Right renal pelvis (tissue), 4 donors: ENCODE measurements around the gene DOLPP1. TPM values are rescaled to one million over a fixed set of nuclear protein-coding genes. Genes with fewer than 3 reads are reported as not detected.

Experiments used
- DNase-seq, 4 donors: peaks; one replicate each; pipeline ENCODE4 v3.0.0-alpha.2; 2013; ENCODE audit warnings: low read depth in 4 of 4, low spot score in 3 of 4, missing footprints in 1 of 4
- polyA plus RNA-seq, 4 donors: library from polyadenylated mRNA; unstranded; fragments of 120-200 nt; gene quantifications; one replicate each; pipeline ENCODE4 v1.2.1, GENCODE V29; 2013; ENCODE audit not compliant: insufficient read length in 4 of 4

DOLPP1 gene
- polyA plus RNA-seq, 4 donors = 19.8 to 24.1 (median 21.6) TPM

DNA sequence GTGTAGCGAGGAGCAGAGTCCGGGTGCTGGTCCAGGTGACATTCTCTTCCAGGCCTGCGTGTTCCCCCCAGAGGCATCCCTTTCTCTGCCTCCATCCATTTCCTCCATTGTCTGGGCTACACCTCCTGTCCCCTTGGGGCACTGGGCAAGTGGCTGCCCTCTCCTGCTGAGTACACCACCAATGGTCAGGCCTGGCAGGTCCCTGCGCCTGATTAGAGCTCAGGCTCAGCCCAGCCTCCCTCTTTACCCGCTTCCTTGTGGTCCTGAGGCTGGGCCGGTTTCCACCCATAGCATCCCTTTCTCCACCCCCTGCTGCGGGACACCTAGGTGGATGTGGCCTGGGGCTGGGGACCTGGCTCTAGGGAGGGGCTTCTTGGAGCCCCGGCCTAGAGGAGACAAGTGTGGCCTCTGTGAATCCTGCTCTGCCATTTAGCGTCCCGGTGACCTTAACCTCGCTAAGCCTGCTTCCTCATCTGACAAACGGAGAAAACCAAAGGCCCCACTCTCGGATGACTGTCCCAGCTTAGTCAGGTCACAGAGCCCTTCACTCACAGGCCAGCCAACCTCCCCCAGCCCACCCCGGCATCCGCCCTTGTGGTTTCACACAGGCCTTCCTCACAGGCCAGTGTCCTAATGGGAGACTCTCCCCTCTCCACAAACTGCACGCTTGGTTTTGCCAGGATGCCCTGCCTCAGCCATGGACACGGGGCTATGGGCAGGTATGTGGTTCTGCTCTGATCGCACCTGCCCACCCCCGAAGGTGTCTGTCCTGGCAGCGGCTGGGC is 12.9 kb downstream of the DOLPP1 start:
- no peak for DNase-seq

DNA sequence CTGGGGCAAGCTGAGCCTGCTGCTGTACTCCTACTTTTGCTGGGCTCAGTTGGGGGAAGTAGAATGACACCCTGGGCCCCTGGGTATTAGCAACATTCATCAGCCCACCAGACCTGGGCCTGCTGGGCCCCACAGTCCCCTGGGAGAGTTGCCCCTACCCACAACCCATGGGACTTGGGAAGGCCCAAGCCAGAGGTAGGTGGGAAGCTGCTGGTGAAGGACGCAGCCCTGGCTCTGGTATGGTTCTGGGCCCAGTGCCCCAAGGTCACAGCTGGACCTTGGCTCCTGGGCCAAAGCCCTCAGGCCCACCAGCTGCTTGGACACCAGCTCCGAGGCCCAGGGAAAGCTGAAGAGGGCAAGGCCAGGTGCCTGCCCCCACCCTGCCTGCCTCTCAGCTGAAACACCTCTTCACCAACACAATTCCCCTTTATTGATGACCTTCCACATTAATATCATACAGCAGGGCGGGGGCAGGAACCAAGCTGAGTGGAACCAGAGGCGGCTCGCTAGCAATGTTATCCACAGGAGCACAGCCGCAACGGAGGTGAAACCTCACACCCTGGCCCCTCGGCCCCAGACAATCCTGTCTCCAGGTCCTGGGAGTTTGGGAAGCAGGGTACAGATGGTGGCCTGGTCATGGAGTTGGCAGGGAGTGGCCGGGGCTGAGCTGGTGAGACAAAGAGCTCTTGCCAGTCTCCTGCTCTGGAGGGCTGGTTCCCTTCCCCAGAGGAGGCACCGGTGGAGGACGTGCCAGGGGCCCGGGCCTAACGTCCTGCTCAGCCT is 13.7 kb downstream of the DOLPP1 start:
- DNase-seq = no peak

DNA sequence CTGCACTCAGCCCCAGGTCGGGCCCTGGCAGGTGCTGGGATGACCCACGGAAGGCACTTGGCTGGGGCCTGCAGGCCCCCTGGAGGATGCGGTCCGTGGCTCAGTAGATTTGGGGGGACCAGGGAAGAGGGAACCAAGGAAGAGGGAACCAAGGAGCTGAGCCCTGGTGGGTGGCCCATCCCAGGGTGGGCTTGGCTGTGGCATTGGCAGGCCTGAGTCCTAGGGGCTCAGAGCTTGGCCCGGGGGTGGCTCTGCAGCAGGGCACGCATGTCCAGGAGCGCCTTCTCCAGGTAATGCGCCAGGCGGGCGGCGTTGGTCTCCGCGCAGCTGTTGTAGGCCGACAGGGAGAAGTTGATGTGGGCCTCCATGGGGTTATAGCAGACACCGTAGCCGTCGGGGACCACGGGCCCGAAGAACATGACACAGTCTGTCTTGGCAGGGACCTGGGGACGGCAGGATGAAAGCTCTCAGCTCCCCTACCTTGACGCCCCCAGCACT is 14.3 kb downstream of the DOLPP1 start:
- no peak for DNase-seq

DNA sequence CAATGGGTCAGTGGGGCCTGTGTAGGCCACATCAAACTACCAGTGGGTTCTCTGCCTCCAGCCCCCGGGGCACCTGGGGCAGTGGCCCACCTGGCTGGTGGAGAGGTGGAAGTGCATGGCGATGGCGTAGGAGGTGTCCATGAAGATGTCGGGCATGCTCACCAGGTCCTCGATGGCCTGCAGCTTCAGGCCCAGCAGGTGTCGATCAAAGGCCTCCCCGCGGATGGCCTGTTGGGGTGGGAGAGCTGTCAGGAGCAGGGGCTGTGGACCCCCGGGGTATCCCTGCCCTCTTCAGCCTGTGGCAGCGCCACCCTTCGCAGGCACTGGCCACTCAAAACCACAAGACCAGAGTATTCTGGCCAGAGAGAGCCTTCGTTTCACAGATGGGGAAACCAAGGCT is 15.0 kb downstream of the DOLPP1 start:
- no peak for DNase-seq

DNA sequence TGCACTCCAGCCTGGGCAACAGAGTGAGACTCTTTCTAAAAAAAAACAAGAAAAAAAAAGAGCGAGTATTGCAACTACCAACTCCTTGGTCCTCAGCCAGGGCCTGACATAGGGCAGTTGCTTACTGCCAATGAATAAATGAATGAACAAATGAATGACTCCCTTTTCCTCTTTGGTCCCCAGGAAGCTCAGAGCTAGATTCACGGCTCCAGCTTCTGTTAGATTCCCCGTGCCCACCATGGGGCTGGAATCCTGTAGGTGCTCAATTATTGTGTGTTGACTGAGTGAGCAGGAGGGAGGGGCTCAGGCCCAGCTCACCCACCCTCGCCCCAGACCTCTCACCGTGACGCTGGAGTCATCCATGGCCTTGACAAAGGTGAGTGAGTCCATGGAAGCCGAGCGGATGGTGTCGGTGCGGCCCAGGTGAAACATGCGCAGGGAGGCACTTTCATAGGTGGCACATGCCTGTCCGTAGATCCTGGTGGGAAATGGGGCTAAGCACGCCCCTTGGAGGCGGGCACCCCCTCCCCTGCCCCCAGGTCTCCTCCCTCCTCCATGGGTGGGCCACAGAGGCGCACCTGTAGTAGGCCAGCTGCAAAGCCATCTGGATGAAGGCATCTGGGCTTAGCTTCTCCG is 16.9 kb downstream of the DOLPP1 start:
- DNase-seq = no peak

DNA sequence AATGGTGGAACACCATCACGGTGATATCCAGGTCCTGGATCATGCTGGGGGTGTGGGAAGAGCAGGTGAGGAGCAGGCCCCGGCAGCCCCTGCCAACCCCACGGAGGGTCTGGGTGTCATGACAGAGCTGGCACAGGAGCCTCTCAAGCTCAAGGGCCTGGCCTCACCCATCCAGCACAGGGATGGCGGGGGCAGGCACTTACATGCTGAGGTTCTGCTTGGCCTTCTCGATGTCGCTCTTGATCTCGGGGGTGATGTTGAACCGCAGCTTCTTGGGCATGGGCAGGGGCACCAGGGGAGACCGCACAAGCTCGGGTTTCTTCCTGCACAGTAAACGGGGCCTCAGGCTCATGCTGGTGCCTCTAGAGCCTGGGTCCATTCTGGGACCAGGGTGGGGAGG is 17.4 kb downstream of the DOLPP1 start:
- no peak for DNase-seq

DNA sequence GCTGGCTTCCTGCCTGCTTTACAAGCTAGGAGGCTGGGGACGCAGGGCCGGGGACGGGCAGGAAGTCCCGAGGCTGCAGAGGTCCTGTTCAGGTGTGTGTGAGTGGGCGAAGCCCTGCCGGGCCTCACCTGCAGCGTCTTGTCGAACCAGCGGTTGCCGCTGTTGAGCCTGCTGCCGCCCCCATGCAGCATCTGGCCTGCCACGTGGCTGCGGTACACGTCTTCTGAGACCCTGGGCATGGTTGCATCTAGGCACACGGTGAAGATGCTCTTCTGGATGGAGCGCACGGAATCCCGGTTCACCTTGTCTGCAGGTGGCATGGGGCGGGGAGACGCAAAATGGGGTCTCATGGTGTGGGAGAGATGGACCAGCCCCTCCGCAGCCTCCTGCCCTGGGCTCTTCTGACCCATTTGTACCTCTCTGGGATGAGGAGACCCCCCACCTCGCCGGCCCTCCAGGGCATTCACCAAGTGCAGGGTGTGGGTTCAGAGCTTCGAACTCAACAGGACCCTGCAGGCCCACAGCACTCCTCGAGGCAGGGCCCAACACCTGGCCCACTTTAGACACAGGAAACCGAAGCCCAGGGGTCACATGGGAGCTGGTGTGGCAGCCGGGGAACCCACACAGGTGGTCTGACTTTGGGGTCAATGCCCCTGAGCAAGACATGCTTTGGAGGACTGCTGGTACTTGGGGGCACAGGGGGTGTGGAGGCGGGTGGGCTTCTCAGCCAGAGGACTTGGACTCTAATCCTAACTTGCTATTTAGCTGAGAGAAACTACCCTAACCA is 19.7 kb downstream of the DOLPP1 start:
- no peak for DNase-seq

DNA sequence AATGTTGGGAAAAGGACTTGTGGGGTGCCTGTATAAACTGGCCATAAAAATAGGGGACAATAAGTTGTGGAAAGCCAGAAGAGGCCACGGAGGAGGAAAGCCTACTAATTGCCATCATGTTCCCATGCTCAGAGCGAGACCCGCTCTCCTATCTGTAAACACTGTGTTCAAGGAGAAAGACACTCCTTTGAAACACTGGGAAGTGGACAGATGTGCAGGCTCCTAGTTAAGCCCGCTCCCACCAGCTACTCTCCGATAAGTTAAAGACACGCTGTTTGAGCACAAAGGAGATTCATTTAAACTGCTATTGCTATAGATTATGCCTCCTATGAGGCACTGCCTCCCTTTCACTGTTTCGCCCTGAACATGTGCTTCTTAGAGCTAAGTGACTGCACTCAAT is 20.4 kb downstream of the DOLPP1 start:
- DNase-seq = no peak

DNA sequence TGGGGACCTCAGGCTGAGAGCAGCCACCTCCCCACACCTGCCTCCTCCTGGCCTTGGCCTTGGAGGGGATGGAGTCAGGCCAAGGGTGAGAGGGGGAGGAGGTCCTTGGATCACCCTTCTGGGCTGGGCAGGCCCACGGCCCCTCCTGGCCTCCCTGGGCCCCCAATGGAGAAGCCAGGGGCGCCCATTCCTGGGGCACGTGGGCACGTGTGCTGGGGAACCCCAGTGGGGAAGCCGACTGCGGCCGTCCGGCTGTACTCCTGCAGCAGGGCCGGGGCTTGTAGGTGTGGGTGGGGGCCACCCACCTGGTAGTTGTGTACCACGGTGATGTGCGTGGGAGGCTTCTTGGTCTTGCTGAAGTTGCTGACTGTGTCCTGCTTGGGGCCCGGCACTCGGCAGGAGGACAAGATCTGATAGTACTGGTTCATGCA is 21.2 kb downstream of the DOLPP1 start:
- no peak for DNase-seq

DNA sequence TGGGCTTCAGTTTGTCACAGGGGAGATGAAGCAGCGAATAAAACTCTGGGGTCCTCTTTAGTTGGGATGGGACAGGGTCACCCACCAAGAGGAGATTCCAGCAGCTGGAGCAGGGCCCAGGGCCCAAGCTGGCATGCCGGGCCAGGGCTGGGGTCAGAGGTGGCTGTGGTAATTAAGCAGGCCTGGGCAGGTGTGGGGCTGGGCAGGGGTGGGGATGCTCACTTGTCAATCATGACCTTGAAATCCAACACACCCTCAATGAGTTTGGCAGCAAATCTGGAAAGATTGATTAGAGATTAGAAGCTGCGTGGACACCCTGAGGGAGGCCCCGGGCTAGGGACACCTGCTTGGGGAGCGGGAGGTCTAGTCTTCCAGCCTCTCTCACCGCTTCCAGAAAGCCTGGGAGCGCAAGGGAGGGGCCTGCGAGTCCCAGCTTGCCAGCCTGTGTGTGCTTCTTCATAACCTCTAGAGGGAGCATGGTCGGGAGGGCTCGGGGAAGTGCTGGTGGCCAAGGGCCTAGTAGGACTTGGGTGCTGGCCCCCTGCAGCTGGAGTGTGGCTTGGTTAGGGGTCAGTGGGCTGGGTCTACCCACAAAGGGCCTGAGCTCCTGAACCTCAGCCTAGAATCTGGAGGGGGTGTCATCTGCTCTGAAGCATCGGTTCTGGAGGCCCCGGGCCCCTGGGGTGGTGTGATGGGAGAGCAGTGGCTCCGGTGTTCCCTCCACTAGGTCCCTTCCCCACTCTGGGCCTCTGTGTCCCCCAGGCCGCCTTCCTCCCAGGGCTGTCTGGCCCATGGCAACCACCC is 22.1 kb downstream of the DOLPP1 start:
- no peak for DNase-seq

DNA sequence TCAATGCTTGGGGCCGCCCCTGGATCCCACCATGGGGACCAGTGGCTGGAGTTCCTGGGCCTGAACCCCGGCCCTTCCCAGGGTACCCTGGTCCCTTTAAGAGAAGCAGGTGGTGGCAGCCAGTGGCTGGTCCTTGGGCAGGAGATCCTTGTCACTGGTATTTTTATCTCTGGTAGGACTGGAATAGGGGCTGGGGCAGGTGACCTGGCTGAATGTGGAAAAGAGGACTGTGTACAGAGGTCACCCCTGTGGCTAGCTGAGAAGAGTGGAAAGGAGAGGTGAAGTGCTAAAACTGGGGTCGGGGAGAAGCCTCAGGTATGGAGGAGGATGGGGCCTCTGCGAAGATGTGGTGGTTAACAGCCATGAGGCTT is 22.7 kb downstream of the DOLPP1 start:
- DNase-seq = no peak

DNA sequence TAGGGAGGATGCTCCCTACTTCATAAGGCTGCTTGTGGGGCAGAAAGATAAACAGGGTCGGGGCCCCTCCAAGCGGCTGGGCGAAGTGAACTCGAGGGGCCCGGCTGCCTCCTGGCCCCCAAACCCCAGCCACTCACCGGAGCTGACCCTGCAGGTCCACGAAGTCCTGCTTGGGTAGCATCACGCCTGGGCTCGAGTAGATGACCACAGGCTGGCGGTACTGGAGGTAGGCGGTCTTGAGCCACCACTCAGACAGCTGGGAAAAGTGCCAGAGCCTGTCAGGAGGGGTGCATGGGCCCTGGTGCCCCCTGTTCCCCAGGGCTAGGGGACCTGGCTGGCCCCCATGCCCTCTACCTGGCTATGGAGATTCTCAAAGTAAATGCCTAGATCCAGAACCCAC is 23.1 kb downstream of the DOLPP1 start:
- no peak for DNase-seq

DNA sequence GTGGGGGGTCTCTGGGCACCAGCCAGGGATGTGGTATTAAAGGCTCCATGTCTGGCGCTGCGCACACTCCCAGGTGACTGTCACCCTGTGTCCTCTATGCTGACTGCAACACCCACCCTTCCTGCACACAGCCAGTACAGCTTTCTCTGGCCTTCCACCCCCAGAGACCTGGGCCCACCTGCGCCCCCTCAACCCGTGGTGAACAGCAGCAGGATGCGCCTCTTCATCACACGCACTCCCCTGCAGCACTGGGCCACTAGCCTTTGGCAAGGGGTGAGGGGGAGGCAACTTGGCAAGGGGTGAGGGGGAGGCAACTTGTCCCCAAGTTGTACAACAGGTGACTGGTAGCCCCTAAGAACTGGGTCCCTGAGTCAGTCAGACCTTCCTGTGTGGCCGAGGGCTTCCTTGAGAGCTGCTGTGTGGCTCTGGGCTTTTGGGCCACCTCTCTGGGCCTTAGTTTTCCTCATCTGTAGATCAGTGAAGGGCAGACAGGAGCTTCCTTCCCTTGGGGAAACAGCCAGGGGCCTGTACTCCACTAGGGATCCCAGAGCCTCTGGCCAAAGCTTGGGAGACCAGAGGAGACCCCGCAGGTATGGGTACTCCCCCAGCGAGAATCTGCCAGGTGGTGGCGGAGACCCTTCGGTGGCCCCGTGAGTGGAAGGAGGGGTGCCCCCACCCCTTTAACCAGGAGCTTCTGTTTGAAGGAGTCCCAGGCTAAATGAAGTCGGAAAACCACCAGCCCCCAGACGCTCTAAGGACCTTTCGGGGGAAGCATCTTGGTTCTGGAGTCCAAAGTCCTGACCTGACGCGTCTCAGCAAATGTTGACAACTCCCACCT is 25.2 kb downstream of the DOLPP1 start:
- no peak for DNase-seq

DNA sequence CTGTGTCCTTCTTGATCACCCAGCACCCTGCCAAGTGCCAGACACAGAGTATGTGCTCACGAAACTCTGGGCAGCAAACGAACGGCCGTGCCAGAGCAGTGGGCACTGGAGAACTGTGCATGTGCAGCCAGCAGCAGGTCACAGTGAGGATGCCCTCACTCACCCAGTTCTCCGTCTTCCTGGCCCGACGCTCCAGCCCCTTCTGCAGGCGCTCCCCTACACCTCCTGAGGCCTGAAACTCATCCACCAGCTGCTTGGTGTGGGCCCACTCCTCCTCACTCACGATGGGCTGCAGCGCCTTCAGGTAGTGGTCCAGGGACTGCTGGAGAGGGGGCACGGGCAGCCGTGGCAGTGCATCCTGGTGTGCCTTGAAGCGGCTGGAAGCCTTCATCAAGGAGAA is 26.7 kb downstream of the DOLPP1 start:
- DNase-seq = no peak

DNA sequence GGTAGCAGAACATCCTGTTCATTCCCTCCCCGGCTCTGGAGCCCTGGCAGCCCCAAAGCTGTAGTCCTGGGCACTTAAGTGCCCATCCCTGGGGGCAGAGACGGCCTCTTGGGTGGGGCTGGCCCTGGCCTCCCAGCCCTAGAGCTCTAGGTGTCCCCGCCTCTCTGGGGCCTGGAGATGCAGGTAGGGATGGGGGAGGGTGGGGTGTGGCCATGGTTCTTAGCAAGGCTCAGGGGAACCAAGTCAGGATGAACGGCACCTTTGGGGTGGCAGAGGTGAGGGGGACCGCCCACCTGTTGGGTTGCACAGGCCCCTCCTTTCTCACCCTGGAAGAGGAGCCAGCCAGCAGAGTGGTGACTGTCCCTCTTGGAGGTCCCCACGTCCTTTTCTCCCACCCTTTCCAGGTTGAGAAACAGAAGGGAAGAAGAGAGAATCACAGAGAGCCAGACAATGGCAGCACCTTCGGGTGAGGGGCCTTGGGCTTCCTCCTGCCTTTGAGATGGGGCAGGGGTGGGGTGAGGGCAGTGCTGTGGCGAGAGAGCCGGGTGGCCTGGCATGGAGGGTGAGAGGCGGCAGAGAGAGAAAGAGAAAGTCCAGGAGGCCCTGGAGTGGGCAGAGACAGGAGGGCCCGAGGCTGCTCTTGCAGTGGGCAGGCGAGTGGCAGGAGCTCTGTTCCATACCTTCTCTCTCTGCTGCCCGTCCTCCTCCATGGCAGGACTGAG is 27.3 kb downstream of the DOLPP1 start:
- no peak for DNase-seq

DNA sequence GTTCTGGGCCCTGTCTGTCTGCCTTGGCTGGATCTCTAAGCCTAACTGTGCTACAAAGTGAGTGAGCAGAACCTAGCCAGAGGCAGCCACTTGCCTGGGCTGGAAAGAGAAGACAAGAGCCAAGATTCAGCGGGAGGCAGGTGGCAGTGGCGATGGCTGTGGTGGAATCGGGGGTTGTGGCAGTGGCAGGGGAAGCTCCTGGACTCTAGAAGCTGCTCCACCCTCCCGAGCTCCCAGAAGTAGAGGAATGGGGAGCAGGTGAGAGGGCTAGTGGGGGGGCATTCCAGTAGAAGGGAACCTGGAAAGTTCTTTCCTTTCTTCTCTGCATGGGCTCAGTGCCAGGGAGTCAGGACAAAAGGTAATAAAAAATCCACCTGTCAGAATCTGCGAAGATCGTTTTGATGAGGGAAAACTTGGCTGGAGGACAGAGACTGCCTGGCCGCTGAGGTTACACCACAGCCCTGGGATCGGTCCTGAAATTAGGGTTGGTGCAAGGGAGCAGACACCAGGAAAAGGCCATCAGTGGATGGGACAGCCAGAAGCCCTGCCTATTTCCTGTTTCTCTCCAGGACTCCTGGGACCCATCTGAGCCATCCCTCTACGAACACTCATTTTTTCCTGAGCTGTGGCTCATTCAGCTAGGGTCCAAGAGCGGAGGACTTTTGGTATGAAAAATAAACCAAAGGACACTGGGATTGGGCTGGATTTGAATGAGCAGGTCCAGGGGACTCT is 28.1 kb downstream of the DOLPP1 start:
- DNase-seq = no peak

DNA sequence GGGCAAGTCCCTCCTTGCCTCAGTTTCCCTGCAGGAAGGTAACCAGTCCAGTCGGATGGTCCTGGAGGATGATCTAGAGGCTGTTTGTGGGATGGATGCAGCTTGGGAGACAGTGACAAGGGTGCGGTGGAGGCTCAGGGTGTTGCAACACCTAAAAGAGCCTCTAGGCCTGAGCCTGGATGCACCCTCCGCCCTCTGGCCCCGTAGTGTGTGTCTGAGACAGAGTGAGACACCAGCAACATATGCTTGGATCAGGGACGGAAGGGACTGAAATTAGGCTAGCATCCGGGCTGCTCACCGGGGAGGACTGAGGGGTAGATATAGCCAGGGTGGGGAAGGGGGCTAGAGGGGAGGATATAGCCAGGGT is 28.6 kb downstream of the DOLPP1 start:
- DNase-seq = no peak
